ENCODE results near the gene ITGA2B. TPM values are rescaled to one million over a fixed set of nuclear protein-coding genes. Genes with fewer than 3 reads are reported as not detected.
A peak's percentile ranks its signal among the peaks of the same experiment; 100 is the strongest.
"Not testable (repeated sequence)": the region's sequence is repeated elsewhere in the genome, so short reads cannot be mapped to it uniquely, and the experiment has no call there.

ITGA2B gene
- total and polyA plus RNA-seq, 11 donors = 0.16 to 1.8 (median 0.34) TPM

- TF ChIP-seq CTCF (IDR thresholded peaks at IDR 0.05) = no peak
- no peak for TF ChIP-seq POLR2A (IDR thresholded peaks at IDR 0.05)
- WGBS, 4 donors = 61 to 69% (median 66%) methylated on average over 7 of the region's 7 CpGs
- Histone ChIP-seq H3K27me3 (peaks cover 0 to 26% (median 2%) of the 10 kb centered on the region in 9 donors), H3K4me3 (no peak overlapping the region), H3K4me1 (peaks cover 0 to 18% (median 7%) of the 10 kb centered on the region in 12 donors), H3K27ac (no peak overlapping the region), H3K36me3 (no peaks in the 10 kb centered on the region), H3K9me3 (no peaks in the 10 kb centered on the region)
- DNase-seq (no peak), ATAC-seq (no peak)
- intact Hi-C loops (cut with DNase I) = no loop called here
These were observed 22.0 kb downstream of the ITGA2B start for GRCh38 chr17:44367231-44367979.

GRCh38 chr17:44365051-44365450, 24.4 kb downstream of the ITGA2B start:
- Histone ChIP-seq H3K4me1 (peaks cover 0 to 23% (median 14%) of the 10 kb centered on the region in 12 donors), H3K27me3 (peaks cover 0 to 22% (median 0%) of the 10 kb centered on the region in 9 donors)
- H3K36me3 ChIP-seq; intact Hi-C loops (cut with DNase I); ATAC-seq; DNase-seq; H3K4me3 ChIP-seq; H3K27ac ChIP-seq; H3K9me3 ChIP-seq: not testable (repeated sequence)
- WGBS, 4 donors = 89 to 95% (median 91%) methylated on average over 5 of the region's 5 CpGs

DNA sequence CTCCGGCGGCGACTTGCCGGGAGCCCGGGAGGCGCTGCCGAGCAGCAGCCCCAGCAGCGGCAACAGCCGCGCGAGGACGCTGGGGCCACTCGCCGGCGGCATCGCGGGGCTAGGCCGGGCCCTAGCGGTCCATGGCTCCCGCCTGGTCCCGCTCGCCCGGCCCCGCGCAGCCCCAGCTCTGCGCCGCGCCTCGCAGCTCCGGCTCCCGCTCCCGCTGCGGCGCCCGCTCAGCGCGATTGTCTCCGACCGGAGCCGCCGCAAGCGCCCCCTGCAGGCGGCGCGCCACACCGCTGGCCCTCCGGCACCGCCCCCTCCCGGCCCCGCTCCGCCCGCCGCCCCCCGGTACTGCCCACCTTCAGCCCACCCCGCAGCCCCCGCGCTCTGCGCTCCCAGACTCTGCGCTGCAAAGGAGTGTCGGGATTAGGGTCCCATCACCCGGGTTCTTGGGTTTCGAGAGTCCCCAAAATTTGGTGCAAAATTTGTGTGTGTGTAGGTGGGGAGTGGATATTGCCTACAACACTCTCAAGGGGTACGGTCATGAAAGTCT, 25.8 kb downstream of the ITGA2B start, which contains the start of gene FAM171A2:
Gene FAM171A2 (minus strand): TSS at position 241 of the 547 bp plus-strand sequence. CDS start 139 bp downstream, at position 102.
- ATAC-seq (peak in 3 of 4 donors; percentile 57 to 87 (median 79)), DNase-seq (peak; percentile 48 to 81 (median 61))
- Histone ChIP-seq H3K27me3 (peaks cover 0 to 17% (median 0%) of the 10 kb centered on the region in 9 donors), H3K36me3 (no peaks in the 10 kb centered on the region), H3K9me3 (no peaks in the 10 kb centered on the region), H3K4me3 (peak within 1 kb of the TSS; percentile 42 to 83 (median 68)), H3K27ac (peak within 1 kb of the TSS in 4 of 12 donors; percentile 23 to 62 (median 39)), H3K4me1 (peaks cover 0 to 23% (median 14%) of the 10 kb centered on the region in 12 donors)
- intact Hi-C loops (cut with DNase I) = no loop called here
- no peak for TF ChIP-seq POLR2A (IDR thresholded peaks at IDR 0.05)
- TF ChIP-seq CTCF (IDR thresholded peaks at IDR 0.05) = peak; percentile 27 to 97 (median 80)
- 0 to 2% (median 1%) methylated on average over 4 to 63 of the region's 63 CpGs for WGBS, 4 donors

- ATAC-seq (peak in 3 of 4 donors; percentile 15 to 60 (median 31)), DNase-seq (no peak)
- intact Hi-C loops (cut with DNase I) = no loop called here
- no peaks in the 10 kb centered on the region for H3K9me3 ChIP-seq
- peaks cover 0 to 17% (median 0%) of the 10 kb centered on the region in 9 donors for H3K27me3 ChIP-seq
- TF ChIP-seq CTCF (IDR thresholded peaks at IDR 0.05) (no peak), POLR2A (IDR thresholded peaks at IDR 0.05) (no peak)
- H3K36me3 ChIP-seq = no peaks in the 10 kb centered on the region
- H3K4me1 ChIP-seq = peaks cover 0 to 23% (median 14%) of the 10 kb centered on the region in 12 donors
- 0 to 7% (median 1%) methylated on average over 6 to 45 of the region's 45 CpGs for WGBS, 4 donors
- peak overlapping the region; percentile 42 to 83 (median 68) for H3K4me3 ChIP-seq
- H3K27ac ChIP-seq = peak overlapping the region in 4 of 12 donors; percentile 23 to 62 (median 39)
These were observed 26.4 kb downstream of the ITGA2B start for GRCh38 chr17:44362949-44363612.
